ENCODE results near the gene FMR1. TPM values are rescaled to one million over a fixed set of nuclear protein-coding genes. Genes with fewer than 3 reads are reported as not detected.

Gene FMR1
- total RNA-seq, 2 donors from 2014 or later, result 22.0 to 34.6 TPM

DNA sequence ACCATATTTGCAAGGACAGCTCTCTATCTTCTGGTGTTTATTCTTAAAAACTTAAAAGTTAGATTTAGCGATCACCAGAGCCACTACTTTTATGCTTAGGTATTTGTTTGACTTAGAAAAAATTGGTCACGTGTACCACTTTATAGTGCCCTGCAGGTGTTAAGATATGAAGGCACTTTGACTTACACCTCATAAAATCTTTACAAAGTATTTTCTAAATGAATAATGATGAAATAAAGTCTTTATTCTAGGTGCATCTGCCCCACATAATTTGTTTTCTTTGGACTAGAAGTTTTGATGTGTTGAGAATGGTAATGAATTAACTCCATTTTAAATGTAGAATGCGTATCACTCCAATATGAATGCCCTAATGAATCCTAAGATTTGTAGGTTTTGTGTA, 2.9 kb downstream of the FMR1 start:
- no peak for DNase-seq (ENCODE audit: low spot score)
- intact Hi-C loops (cut with DNase I), result no loop called here
- Histone ChIP-seq H3K36me3 (no peaks in the 10 kb centered on the region), H3K4me1 (replicated peaks) (no peaks in the 10 kb centered on the region), H3K4me3 (no peak overlapping the region), H3K9me3 (no peaks in the 10 kb centered on the region), H3K27ac (no peak overlapping the region), H3K27me3 (replicated peaks; ENCODE audit: insufficient read depth) (no peaks in the 10 kb centered on the region)
- no peak for TF ChIP-seq POLR2A (IDR thresholded peaks at IDR 0.05)
- TF ChIP-seq, protein P1, sequence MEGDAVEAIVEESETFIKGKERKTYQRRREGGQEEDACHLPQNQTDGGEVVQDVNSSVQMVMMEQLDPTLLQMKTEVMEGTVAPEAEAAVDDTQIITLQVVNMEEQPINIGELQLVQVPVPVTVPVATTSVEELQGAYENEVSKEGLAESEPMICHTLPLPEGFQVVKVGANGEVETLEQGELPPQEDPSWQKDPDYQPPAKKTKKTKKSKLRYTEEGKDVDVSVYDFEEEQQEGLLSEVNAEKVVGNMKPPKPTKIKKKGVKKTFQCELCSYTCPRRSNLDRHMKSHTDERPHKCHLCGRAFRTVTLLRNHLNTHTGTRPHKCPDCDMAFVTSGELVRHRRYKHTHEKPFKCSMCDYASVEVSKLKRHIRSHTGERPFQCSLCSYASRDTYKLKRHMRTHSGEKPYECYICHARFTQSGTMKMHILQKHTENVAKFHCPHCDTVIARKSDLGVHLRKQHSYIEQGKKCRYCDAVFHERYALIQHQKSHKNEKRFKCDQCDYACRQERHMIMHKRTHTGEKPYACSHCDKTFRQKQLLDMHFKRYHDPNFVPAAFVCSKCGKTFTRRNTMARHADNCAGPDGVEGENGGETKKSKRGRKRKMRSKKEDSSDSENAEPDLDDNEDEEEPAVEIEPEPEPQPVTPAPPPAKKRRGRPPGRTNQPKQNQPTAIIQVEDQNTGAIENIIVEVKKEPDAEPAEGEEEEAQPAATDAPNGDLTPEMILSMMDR (IDR thresholded peaks at IDR 0.05), result no peak
- no peak for TF ChIP-seq POLR2AphosphoS5 (IDR thresholded peaks at IDR 0.05)
- 35% methylated on average over 3 of the region's 3 CpGs for WGBS

DNA sequence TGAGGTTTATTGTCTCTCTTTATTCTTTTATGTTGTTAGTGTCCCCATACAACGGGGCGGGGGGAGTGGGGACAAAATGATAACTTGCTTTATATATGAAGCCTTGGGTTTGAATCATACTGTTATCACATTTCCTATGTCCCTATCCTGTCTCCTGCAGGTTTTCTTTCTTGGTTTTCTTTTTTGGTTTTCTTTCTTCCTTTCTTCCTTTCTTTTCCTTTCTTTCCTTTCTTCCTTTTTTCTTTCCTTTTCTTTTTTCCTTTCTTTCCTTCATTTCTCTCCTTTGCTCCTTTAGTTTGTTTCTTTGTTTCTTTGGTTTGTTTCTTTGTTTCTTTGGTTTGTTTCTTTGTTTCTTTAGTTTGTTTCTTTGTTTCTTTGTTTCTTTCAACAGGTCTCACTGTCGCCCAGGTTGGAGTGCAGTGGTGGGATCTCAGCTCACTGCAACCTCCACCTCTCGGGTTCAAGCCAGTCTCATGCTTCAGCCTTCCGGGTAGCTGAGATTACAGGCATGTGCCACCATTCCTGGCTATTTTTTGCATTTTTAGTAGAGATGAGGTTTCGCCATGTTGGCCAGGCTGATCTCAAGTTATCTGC, 4.8 kb downstream of the FMR1 start:
- intact Hi-C loops (cut with DNase I), result no loop called here
- DNase-seq (ENCODE audit: low spot score), result no peak

DNA sequence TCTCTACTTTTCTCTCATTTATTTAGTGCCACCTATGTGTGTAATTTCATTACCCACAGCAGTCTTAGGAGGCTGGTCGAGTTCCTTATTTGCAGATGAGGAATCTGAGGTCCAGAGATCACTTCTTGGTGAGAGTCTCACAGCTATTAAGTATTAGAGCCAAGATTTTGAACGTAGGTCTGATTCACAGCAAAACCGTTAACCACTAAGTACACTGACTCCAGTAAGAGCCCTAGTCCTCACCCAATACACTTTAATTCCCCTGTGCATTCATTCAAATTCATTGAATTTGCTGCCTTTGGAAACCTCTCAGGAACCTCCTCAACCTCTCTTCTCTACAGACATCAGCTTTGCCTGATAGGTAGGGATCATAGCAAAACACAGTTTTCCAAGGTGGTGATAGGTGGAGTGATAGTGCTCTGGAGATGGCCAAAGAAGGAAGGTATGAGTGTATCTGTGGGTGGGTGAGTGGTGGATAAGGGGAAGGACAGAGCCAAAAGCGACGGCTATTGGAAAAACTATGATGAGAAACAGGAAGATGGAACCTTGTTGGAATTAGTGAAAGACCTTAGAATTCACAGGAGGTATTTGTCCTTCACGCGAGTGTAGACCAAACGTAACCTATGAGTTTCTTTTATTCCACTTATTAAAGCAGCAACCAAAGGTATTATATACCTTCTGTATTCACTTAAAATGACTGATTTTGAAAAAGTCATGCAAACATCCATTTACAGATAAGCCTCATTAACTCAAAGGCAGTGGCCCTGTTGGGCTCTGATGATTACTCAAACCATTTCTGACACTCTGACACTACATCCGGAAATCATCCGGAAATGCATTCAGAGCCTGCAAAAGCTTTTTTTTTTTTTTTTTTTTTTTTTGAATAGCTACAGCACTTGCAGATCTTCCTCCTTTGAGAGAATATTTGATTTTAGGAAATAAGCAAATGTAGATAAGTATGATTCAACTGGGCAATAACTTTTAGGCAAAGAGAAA, 6.3 kb downstream of the FMR1 start:
- WGBS, result 64% methylated on average over 10 of the region's 10 CpGs
- no peak for DNase-seq (ENCODE audit: low spot score)
- H3K9me3 ChIP-seq, result no peaks in the 10 kb centered on the region
- no peak overlapping the region for H3K27ac ChIP-seq
- intact Hi-C loops (cut with DNase I), result no loop called here
- H3K4me3 ChIP-seq, result no peak overlapping the region
- H3K27me3 ChIP-seq (replicated peaks; ENCODE audit: insufficient read depth), result no peaks in the 10 kb centered on the region
- TF ChIP-seq POLR2AphosphoS5 (IDR thresholded peaks at IDR 0.05) (no peak), POLR2A (IDR thresholded peaks at IDR 0.05) (no peak)
- TF ChIP-seq, protein P1 (IDR thresholded peaks at IDR 0.05), result no peak
- no peaks in the 10 kb centered on the region for H3K4me1 ChIP-seq (replicated peaks)
- H3K36me3 ChIP-seq, result no peaks in the 10 kb centered on the region

More for the DNA sequence above, 4.8 kb downstream of the FMR1 start:
- 91% methylated on average over 6 of the region's 6 CpGs for WGBS
- Histone ChIP-seq H3K4me1 (replicated peaks) (no peaks in the 10 kb centered on the region), H3K27me3 (replicated peaks; ENCODE audit: insufficient read depth) (no peaks in the 10 kb centered on the region), H3K9me3 (no peaks in the 10 kb centered on the region), H3K36me3 (no peaks in the 10 kb centered on the region), H3K27ac (no peak overlapping the region), H3K4me3 (no peak overlapping the region)
- TF ChIP-seq, protein P1 (IDR thresholded peaks at IDR 0.05), result no peak
- TF ChIP-seq POLR2A (IDR thresholded peaks at IDR 0.05), result no peak
- no peak for TF ChIP-seq POLR2AphosphoS5 (IDR thresholded peaks at IDR 0.05)

DNA sequence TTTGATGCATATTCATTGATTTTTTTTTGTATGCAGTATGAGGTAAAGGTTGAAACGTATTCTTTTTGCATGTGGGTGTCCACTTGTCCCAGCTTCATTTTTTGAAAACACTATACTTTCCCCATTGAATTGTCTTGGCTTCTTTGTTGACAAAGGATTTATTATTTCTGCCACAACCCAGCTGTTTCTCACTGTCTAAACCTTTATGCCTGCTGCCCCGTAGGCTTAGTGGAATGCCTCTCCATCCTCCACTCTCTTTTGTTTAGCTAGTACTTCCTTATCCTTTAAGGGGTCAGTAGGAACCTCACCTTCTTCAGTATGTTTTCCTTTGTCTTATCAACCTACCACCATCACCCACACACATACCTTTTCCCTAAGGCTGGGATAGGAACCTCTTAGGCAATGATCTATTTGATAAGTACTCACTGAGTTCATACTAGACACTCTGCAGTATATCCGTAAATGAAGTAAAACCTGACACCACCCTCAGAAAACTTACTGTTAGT, 8.5 kb downstream of the FMR1 start:
- H3K4me1 ChIP-seq (replicated peaks), result no peaks in the 10 kb centered on the region

DNA sequence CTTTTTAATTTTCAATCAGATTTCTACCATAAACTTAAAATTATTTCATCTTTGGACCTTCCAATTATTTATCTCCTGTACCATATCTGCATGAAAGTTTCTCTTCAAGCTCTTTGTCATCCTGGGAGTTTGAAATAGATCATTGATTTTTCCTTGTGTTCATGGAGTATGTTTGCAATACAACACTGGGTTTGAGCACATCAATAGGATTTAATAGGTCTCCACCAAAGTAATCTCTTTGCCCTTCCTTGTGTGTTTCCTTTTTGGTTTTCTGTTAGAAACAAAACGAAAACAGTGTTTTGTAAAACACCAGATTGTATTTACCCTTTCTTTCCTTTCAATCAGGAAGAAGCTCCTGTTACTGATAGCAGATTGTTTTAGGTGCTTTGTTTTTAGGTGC, 11.9 kb downstream of the FMR1 start:
- no peaks in the 10 kb centered on the region for H3K9me3 ChIP-seq
- no peak overlapping the region for H3K27ac ChIP-seq
- no peaks in the 10 kb centered on the region for H3K36me3 ChIP-seq
- 44% methylated on average over 1 of the region's 1 CpG for WGBS
- intact Hi-C loops (cut with DNase I), result no loop called here
- H3K4me3 ChIP-seq, result no peak overlapping the region
- H3K27me3 ChIP-seq (replicated peaks; ENCODE audit: insufficient read depth), result no peaks in the 10 kb centered on the region
- no peaks in the 10 kb centered on the region for H3K4me1 ChIP-seq (replicated peaks)
- TF ChIP-seq POLR2A (IDR thresholded peaks at IDR 0.05) (no peak), POLR2AphosphoS5 (IDR thresholded peaks at IDR 0.05) (no peak)
- TF ChIP-seq, protein P1 (IDR thresholded peaks at IDR 0.05), result no peak
- no peak for DNase-seq (ENCODE audit: low spot score)

More for the DNA sequence above, 8.5 kb downstream of the FMR1 start:
- no peak for TF ChIP-seq POLR2A (IDR thresholded peaks at IDR 0.05)
- TF ChIP-seq POLR2AphosphoS5 (IDR thresholded peaks at IDR 0.05), result no peak
- intact Hi-C loops (cut with DNase I), result no loop called here
- WGBS, result 69% methylated on average over 3 of the region's 3 CpGs
- no peak overlapping the region for H3K27ac ChIP-seq
- H3K36me3 ChIP-seq, result no peaks in the 10 kb centered on the region
- no peaks in the 10 kb centered on the region for H3K9me3 ChIP-seq
- DNase-seq (ENCODE audit: low spot score), result no peak
- H3K4me3 ChIP-seq, result no peak overlapping the region
- H3K27me3 ChIP-seq (replicated peaks; ENCODE audit: insufficient read depth), result no peaks in the 10 kb centered on the region
